Activated T-cell treated with anti-CD3 and anti-CD28 coated beads for 1 hour (primary cell): Measurements from ENCODE around the gene ITPRID1.

Experiments used
- DNase-seq: peaks from one replicate; pipeline ENCODE4 v3.0.0-alpha.2; 2020; ENCODE audit warnings: low read depth

The ITPRID1 gene

DNA sequence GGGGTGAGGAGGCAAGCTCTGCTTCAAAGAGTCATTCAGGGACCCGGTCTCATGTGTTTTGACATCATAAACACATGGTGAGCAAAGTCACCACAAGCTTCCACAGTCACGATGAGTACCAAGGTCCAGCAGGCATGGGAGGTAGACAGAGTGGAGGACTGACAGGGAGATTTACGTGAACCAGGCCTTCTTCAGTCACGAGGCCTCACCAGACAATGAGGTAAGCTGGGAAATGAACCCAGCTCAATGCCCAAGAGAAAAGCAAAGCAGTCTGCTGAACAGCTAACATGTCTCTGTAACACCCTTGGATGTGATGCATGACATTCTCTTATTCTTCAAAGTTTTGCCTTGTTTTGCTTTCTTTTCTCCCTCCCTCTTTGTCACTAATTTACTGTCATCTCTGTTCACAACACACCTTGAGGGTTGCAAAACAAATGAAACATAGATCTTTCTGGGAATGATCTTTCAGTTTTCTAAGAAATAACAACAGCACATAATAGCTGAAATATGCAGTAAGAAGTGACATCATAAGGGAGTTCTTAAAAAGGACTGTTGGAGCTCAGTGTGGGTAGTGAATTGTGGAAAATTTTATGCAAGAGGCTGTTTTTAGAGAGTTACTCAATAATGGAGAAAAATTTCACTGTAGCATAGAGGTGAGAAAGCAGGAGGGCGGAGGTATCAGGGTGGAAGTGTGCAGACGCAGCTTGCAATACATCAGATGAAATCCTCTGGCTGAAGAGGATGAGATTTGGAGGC lies 182.1 kb downstream of the ITPRID1 start:
- no peak for DNase-seq

DNA sequence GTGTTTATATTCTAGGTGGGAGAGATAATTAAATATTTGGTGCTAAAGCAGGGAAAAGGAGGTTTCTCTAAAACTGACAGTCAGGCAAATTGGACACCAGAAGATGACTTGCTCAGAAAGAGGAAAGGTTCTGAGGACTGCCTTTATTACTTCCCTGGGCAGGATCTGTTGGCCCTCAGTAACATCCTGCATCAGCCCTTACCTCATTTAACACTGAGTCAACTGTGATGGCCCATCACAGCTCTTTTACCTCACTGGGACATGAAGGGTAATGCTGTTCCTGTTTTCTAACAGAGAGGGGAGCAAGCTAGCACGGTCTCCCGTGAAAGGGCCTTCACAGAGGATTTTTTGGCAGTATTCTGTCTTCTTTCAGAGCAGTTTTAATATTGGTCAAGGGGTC lies 185.2 kb downstream of the ITPRID1 start:
- DNase-seq: no peak

DNA sequence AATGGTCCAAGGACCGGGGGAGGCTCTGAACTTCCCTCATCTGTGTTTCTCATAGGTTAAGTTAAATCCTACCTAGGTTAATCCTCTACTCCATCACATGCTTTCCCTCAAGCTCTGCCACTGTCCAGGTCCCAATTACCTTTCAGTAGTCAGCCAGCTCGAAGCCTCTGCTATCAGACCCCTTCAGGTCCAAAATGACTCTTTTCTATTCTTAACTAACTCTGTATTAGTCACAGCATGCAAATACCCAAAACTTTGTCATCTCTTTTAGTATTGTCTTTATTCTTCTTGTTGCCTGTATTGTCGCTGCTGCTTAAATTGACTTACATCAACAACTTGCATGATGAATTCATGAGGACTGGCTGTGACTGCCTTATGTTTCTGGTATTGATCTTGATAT lies 188.5 kb downstream of the ITPRID1 start:
- no peak for DNase-seq

DNA sequence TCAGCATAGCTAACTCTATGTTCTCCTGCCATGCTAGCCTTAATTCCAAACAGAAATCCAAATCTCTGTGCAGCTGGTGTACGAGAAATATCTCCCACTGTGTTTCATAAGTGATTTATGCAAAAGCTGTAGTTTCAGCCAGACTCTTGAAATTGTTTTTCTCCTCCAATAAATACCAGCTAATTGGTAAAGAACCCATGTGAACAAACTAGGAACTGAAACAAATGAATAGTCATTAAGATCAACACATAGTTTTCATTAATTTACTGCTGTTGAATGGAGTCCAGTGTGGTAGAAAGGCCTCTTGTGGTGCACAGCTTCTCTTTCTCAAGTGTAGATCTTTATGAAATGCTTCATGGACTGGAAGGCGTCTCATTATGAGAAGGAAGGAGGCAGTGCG lies 191.5 kb downstream of the ITPRID1 start:
- DNase-seq: no peak

DNA sequence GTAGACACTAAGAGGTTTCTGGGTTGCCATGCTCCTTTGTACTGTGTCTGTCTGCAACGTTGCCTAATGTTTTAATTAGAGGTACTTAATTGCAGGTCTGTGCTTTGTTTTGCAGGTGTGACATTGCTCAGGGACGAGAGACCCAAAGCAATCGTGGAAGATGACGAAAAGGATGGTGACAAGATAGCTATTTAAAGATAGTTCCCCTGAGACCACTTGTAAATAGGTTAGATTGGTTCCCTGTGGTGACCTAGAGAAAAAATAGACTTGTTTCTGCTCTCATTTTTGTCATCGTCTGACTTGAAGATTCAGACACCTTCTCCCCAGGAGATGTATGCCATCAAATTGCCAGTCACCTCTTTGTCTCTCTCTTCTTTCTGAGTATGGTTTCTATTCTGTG lies 193.2 kb downstream of the ITPRID1 start:
- DNase-seq: no peak
